ENCODE results near the gene IL18.
A peak's percentile ranks its signal among the peaks of the same experiment; 100 is the strongest.

The IL18 gene

DNA sequence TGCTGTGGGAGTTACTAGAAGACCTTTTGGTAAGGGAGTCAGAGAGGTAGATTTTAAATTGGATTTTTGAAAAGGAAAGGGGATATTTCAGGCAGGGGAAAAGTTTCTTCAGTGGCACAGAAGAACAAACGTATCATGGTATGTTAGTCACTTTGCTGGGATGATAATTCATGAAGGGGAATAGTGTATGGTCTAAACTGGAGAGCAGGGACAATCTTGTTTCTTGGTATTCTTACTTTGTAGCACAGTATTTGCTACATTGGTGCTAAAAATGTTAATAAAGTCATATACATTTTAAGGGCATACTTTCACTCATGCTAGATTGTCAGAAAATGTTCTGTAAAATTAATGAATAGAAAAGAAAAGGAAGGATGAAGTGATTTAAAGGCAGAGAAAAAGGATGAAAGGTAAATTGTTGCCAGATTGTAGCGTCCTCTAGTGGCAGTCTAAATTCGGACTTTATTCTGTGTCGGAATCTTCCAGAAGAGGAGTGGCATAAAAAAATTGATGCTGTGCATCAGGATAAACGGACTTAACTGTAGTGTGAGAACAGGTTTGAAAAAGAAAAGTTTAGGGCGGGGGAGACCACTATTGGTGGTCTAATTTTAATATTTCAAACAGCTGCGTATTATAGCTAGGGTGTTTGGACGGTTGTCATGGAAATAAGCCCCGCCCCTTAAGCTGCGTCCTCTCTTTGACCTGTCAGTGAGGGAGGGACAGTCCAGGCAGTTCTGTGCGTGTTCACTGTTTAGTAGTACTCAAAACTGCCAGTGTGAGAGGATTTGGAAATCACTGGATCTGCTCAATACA is 11.1 kb upstream of the IL18 start, which contains the start of gene BCO2:
Gene BCO2, plus strand, starts transcription at position 724 of the 810 bp plus-strand sequence. CDS start 90 bp downstream, outside the sequence.
- in situ Hi-C loops (cut with MboI; ENCODE audit: low sequenced_read_pairs, unreplicated experiment), result no loop called here
- TF ChIP-seq, protein P1, sequence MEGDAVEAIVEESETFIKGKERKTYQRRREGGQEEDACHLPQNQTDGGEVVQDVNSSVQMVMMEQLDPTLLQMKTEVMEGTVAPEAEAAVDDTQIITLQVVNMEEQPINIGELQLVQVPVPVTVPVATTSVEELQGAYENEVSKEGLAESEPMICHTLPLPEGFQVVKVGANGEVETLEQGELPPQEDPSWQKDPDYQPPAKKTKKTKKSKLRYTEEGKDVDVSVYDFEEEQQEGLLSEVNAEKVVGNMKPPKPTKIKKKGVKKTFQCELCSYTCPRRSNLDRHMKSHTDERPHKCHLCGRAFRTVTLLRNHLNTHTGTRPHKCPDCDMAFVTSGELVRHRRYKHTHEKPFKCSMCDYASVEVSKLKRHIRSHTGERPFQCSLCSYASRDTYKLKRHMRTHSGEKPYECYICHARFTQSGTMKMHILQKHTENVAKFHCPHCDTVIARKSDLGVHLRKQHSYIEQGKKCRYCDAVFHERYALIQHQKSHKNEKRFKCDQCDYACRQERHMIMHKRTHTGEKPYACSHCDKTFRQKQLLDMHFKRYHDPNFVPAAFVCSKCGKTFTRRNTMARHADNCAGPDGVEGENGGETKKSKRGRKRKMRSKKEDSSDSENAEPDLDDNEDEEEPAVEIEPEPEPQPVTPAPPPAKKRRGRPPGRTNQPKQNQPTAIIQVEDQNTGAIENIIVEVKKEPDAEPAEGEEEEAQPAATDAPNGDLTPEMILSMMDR (IDR thresholded peaks at IDR 0.05; ENCODE audit: borderline replicate concordance, control extremely low read depth, extremely low read depth, insufficient read depth, missing control alignments), result peak; percentile 41
- peak; percentile 38 for DNase-seq (ENCODE audit: low spot score)

DNA sequence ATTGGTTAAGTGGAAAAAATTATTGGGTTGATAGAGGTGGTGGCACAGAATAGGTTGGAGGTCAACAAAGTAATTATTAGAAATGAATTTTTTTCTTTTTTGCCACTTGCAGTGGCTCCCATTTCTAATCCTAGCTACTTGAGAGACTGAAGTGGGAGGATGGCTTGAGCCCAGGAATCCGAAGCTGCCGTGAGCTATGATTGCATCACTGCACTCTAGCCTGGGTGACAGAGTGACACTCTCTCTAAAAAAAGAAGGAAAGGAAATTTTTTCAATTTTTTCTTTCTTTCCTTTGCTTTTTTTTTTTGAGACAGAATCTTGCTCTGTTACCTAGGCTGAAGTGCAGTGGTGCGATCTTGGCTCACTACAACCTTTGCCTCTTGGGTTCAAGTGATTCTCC is 9.3 kb upstream of the IL18 start:
- no peak for DNase-seq (ENCODE audit: low spot score)
- TF ChIP-seq, protein P1 (IDR thresholded peaks at IDR 0.05; ENCODE audit: borderline replicate concordance, control extremely low read depth, extremely low read depth, insufficient read depth, missing control alignments), result no peak
- in situ Hi-C loops (cut with MboI; ENCODE audit: low sequenced_read_pairs, unreplicated experiment), result no loop called here

DNA sequence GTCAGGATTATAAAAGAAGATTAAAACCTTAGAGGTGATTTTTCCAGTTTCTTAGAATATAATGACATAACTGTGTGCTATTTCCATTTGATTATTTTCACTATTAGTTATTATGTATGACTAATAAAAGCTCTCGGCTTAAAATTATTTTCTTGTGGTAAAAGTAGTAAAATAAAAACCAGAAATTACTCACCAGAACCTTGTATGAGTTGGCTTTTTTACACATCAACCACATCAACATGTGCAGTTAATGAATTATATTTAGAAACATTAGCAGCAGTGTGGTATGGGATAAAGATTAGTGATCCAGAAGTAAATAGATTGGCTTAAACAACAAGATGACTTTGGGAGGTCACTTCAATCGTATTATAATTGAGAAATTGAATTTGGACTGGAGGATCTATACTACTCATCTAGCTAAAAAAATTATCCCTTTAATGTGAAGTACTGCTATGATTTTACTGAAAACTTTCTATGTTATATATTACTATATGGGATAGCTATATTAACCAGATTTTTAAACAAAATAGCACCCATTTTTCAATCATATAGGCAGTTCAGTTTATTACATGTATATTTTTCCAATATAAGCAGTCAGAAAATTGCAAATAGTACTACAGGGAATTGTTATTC is 8.6 kb upstream of the IL18 start:
- in situ Hi-C loops (cut with MboI; ENCODE audit: low sequenced_read_pairs, unreplicated experiment), result no loop called here
- TF ChIP-seq, protein P1 (IDR thresholded peaks at IDR 0.05; ENCODE audit: borderline replicate concordance, control extremely low read depth, extremely low read depth, insufficient read depth, missing control alignments), result no peak
- peak; percentile 38 for DNase-seq (ENCODE audit: low spot score)

DNA sequence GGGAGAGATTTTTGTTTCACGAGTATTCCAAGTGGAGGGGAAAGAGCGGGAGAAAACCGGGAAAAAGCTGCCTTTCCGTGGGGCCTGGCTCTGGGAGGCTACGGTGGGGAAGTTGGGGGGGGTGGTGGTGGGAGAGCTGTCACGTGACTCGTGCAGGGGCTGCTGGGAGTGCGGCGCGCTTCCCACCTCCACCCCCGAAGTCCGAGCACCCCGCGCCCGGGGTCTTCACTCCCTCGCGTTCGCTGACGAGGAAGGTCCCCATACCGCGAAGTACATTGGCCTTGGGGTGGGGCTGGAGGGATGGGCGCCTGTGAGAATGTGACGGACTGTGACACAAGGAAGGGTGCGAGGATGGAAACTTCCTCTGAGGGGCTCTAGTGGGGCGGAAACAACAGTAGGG is 3.3 kb upstream of the IL18 start, which contains the start of gene TEX12:
Gene TEX12, plus strand, starts transcription at position 228 of the 400 bp plus-strand sequence. CDS start 1,897 bp downstream, outside the sequence.
- in situ Hi-C loops (cut with MboI; ENCODE audit: low sequenced_read_pairs, unreplicated experiment), result no loop called here
- TF ChIP-seq, protein P1 (IDR thresholded peaks at IDR 0.05; ENCODE audit: borderline replicate concordance, control extremely low read depth, extremely low read depth, insufficient read depth, missing control alignments), result no peak

DNA sequence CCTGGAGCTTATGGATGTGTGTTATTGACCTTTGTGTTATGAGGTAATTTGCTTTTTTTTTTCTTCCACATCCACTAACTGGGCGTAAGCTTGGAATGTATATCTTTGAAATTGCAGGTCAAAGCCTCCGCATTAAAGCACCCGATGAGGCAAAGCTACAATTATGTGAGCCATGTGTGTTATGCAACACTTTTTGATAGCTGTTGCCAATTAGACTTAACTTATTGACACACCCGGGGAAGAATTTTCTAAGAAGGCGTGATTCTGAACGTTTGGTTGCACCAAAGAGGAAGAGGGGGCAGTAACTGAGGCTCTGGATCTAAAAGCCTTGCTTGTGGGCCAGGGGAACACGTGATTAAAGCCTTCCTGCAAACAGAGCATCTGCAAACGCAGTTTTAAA is 2.7 kb upstream of the IL18 start:
- in situ Hi-C loops (cut with MboI; ENCODE audit: low sequenced_read_pairs, unreplicated experiment), result no loop called here
- TF ChIP-seq, protein P1 (IDR thresholded peaks at IDR 0.05; ENCODE audit: borderline replicate concordance, control extremely low read depth, extremely low read depth, insufficient read depth, missing control alignments), result no peak

More for the DNA sequence above, 3.3 kb upstream of the IL18 start, which contains the start of gene TEX12:
- no peak for DNase-seq (ENCODE audit: low spot score)

DNA sequence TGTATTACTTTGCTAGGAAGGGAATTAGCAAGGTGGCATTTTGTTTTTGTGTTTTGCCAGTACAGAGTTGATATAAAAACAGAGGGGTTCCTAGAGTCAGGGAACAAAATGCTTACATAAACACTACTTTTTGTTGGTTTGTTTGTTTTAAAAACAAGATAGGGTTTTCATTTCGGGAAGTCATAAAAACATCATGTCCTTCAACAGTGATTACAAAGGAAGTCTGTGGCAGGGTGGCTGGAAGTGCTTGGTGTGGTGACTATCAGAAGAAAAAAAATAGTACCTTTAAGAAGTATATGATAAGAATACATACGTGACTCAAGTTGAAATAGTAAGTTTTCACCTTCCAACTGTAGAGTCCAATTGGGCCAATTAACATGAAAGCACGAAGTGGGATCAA is 1.2 kb upstream of the IL18 start:
- in situ Hi-C loops (cut with MboI; ENCODE audit: low sequenced_read_pairs, unreplicated experiment), result no loop called here
- TF ChIP-seq, protein P1 (IDR thresholded peaks at IDR 0.05; ENCODE audit: borderline replicate concordance, control extremely low read depth, extremely low read depth, insufficient read depth, missing control alignments), result no peak

More for the DNA sequence above, 2.7 kb upstream of the IL18 start:
- DNase-seq (ENCODE audit: low spot score), result no peak

More for the DNA sequence above, 1.2 kb upstream of the IL18 start:
- no peak for DNase-seq (ENCODE audit: low spot score)
